Measurements from ENCODE around the gene ZC3H18.

Gene ZC3H18

DNA sequence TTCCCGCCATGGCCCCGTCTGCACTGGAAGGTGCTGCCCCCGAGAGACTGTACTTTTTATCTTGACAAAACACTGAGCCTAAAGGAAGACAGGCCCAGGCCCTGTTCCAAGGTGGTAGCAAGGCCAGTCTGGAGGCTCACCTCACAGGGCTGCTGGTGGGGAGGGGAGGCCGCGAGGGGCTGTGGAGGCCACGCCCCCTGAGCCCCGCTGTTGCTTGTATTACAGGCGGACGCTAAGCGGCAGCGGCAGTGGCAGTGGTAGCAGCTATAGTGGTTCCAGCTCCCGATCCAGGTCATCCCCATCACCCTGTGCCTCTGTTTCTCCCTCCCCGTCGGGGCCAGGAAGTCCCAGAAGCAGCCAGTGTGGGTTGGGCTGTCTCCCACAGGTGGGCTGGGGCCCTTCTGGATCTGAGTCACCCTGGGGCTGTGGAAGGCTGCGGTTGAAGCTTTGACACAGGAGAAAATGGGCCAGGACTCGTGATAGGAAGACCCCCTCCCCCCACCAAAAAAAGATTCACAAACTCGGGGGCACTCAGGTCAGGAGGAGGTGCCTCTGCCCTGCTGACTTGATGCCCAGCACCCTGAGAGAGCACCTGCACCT, 54.9 kb downstream of the ZC3H18 start:
- no peak overlapping the region for H3K27ac ChIP-seq
- TF ChIP-seq, protein P1, sequence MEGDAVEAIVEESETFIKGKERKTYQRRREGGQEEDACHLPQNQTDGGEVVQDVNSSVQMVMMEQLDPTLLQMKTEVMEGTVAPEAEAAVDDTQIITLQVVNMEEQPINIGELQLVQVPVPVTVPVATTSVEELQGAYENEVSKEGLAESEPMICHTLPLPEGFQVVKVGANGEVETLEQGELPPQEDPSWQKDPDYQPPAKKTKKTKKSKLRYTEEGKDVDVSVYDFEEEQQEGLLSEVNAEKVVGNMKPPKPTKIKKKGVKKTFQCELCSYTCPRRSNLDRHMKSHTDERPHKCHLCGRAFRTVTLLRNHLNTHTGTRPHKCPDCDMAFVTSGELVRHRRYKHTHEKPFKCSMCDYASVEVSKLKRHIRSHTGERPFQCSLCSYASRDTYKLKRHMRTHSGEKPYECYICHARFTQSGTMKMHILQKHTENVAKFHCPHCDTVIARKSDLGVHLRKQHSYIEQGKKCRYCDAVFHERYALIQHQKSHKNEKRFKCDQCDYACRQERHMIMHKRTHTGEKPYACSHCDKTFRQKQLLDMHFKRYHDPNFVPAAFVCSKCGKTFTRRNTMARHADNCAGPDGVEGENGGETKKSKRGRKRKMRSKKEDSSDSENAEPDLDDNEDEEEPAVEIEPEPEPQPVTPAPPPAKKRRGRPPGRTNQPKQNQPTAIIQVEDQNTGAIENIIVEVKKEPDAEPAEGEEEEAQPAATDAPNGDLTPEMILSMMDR (conservative IDR thresholded peaks at IDR 0.05) = no peak
- TF ChIP-seq ZFX (IDR thresholded peaks at IDR 0.05) = no peak

- no peak overlapping the region for H3K27ac ChIP-seq
- TF ChIP-seq, protein P1 (conservative IDR thresholded peaks at IDR 0.05) = no peak
- TF ChIP-seq ZFX (IDR thresholded peaks at IDR 0.05) = no peak
Observed at GRCh38 chr16:88626646-88627045, 56.4 kb downstream of the ZC3H18 start.

DNA sequence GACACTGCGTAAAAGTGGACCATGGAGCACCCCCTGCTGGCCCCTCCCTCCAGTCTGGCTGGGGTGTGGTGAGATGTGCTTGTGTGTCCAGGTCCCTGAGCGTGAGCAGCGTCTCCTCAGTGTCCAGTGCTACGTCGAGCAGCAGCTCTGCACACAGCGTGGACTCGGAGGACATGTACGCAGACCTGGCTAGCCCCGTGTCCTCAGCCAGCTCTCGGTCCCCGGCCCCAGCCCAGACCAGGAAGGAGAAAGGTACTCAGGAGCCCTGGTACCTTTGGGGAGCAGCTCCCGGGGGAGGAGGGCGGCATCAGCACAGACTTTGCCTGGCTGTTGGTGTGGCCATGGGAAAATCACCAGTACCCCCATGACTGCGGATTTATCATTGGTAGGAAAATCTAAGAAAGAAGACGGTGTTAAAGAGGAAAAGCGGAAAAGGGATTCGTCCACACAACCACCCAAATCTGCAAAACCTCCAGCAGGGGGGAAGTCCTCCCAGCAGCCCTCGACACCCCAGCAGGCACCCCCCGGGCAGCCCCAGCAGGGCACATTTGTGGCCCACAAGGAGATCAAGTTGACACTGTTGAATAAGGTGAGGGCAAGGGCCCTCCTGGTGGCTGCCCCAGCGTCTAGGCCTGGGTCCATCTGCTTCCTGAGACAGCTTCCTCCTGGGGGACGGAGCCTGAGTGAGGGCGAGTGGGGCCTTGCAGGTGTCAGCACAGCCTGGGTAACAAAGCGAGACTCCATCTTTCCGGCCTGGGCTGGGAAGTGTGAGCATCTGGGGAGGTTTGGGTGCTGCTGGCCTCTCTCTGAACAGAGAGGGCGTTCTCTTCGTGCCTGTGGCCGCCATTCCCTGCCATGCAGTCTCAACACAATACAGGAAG, 57.6 kb downstream of the ZC3H18 start:
- peak overlapping the region; percentile 42 for H3K27ac ChIP-seq
- TF ChIP-seq, protein P1 (conservative IDR thresholded peaks at IDR 0.05) = no peak
- TF ChIP-seq ZFX (IDR thresholded peaks at IDR 0.05) = no peak

GRCh38 chr16:88628512-88628974, 58.3 kb downstream of the ZC3H18 start:
- TF ChIP-seq, protein P1 (conservative IDR thresholded peaks at IDR 0.05) = peak; percentile 73
- TF ChIP-seq ZFX (IDR thresholded peaks at IDR 0.05) = no peak
- peak overlapping the region; percentile 42 for H3K27ac ChIP-seq

GRCh38 chr16:88629835-88630234, 59.6 kb downstream of the ZC3H18 start:
- H3K27ac ChIP-seq = no peak overlapping the region
- no peak for TF ChIP-seq ZFX (IDR thresholded peaks at IDR 0.05)
- TF ChIP-seq, protein P1 (conservative IDR thresholded peaks at IDR 0.05) = no peak

GRCh38 chr16:88630433-88630832, 60.2 kb downstream of the ZC3H18 start:
- no peak for TF ChIP-seq ZFX (IDR thresholded peaks at IDR 0.05)
- TF ChIP-seq, protein P1 (conservative IDR thresholded peaks at IDR 0.05) = no peak
- H3K27ac ChIP-seq = no peak overlapping the region

DNA sequence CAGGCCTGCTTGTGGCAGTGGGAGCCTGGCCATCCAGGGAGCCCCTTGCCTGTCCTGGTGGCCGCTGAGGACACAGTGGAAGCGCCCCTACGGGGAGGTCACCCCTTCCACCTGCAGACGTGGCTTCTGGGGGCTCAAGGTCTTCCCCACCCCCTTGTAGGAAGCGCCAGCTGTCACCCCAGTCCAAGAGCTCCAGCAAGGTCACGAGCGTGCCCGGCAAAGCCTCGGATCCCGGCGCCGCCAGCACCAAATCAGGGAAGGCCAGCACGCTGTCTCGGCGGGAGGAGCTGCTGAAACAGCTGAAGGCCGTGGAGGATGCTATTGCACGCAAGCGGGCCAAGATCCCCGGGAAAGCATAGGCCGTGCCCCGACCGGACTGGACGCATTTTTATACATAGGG, 60.7 kb downstream of the ZC3H18 start:
- no peak overlapping the region for H3K27ac ChIP-seq
- no peak for TF ChIP-seq ZFX (IDR thresholded peaks at IDR 0.05)
- TF ChIP-seq, protein P1 (conservative IDR thresholded peaks at IDR 0.05) = no peak
